ENCODE data around the gene SMYD5.
A peak's percentile ranks its signal among the peaks of the same experiment; 100 is the strongest.

The SMYD5 gene

DNA sequence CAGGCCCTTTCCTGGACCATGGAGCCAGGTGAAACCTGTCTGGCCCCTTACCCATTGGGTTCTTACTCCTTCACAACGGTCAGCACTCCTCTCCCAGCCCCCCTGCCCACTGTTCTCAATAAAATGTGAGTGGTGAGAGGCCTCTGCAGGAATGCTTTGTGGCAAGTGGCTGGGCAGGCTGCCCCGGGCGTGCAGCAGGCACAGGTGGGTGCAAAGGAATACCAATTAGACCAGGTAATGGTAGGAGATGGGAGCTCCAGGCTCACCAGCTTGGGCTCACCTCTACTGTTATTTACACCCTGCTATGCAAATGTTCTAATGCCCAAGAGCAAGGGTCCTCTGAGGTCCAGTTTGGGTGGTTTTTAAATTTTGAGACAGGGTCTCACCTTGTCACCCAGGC, 13.0 kb downstream of the SMYD5 start:
- no peak overlapping the region for H3K4me3 ChIP-seq (ENCODE audit: extremely low read depth, insufficient read depth, low read length, poor library complexity, severe bottlenecking)
- peaks cover 66% of the 10 kb centered on the region for H3K36me3 ChIP-seq (ENCODE audit: control insufficient read depth, insufficient read depth, low read length)
- no peaks in the 10 kb centered on the region for H3K9me3 ChIP-seq (ENCODE audit: control insufficient read depth, low read length)
- no peaks in the 10 kb centered on the region for H3K4me1 ChIP-seq (ENCODE audit: control insufficient read depth, insufficient read depth, low read length, poor library complexity, severe bottlenecking)
- no peak overlapping the region for H3K27ac ChIP-seq (ENCODE audit: low read depth, low read length, severe bottlenecking)
- WGBS, 2 experiments (ENCODE audit: insufficient coverage in 2 of 2): 79 to 83% methylated on average over 1 to 3 of the region's 3 CpGs

DNA sequence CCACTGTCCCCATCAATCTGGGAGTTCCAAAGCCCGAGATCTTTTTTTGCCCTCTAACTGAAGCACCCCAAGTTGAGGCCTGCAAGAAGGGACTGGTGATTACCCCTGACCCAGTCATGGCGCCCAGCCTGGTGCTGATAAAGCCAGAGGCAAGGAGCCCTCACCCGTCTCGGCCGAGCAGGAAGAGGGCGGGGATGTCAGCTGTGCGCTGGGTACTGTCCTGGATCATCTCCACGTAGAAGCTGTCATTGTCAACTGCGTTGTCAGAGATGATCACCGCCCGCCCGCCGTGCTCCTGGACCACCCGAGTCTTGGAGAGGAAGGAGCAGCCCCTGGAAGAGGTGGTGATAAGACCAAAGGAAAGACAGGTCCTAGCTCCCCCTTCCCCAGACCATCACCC, 14.6 kb downstream of the SMYD5 start:
- Histone ChIP-seq H3K4me3 (ENCODE audit: extremely low read depth, insufficient read depth, low read length, poor library complexity, severe bottlenecking) (no peak overlapping the region), H3K36me3 (ENCODE audit: control insufficient read depth, insufficient read depth, low read length) (peaks cover 51% of the 10 kb centered on the region), H3K27ac (ENCODE audit: low read depth, low read length, severe bottlenecking) (no peak overlapping the region), H3K4me1 (ENCODE audit: control insufficient read depth, insufficient read depth, low read length, poor library complexity, severe bottlenecking) (no peaks in the 10 kb centered on the region), H3K9me3 (ENCODE audit: control insufficient read depth, low read length) (no peaks in the 10 kb centered on the region)
- 87 to 95% methylated on average over 9 to 12 of the region's 14 CpGs for WGBS, 2 experiments (ENCODE audit: insufficient coverage in 2 of 2)

DNA sequence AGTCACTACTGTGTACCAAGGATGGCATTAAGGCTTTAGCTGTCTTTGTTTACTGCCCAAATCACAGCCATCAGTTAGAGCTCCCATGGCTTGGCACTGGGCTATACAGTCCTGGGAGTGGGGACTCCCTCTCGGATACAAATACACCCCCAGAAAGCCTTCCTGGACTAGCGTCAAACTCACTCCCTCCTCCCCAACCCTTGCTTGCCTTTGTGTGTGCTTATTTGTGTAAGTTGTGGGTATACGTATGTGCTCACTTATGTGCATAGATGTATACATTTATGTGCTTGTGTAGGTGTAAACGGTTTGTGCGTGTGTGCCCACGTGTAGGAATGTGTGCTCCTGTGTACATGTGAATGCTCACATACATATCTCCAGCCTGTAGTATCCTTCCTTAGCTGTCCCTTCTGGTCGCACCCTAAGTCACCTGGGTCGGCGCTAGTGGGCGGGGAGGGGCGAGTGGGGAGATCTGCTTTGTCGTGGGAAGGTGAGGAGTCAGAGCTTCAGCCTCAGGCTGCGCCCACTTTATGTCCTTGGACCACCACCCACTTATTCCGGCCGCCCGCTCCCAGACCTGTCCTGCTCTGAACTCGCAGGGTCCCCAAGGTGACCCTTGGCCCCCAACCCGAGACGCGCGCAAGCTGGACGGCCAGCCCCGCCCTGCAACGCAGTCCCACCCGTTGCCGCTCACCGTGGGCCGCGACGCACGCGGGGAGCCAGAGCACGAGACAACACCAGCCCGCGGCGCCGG, 18.5 kb downstream of the SMYD5 start:
- no peak overlapping the region for H3K27ac ChIP-seq (ENCODE audit: low read depth, low read length, severe bottlenecking)
- H3K4me3 ChIP-seq (ENCODE audit: extremely low read depth, insufficient read depth, low read length, poor library complexity, severe bottlenecking): peak overlapping the region; percentile 95
- 0% methylated on average over 10 to 22 of the region's 37 CpGs for WGBS, 2 experiments (ENCODE audit: insufficient coverage in 2 of 2)

DNA sequence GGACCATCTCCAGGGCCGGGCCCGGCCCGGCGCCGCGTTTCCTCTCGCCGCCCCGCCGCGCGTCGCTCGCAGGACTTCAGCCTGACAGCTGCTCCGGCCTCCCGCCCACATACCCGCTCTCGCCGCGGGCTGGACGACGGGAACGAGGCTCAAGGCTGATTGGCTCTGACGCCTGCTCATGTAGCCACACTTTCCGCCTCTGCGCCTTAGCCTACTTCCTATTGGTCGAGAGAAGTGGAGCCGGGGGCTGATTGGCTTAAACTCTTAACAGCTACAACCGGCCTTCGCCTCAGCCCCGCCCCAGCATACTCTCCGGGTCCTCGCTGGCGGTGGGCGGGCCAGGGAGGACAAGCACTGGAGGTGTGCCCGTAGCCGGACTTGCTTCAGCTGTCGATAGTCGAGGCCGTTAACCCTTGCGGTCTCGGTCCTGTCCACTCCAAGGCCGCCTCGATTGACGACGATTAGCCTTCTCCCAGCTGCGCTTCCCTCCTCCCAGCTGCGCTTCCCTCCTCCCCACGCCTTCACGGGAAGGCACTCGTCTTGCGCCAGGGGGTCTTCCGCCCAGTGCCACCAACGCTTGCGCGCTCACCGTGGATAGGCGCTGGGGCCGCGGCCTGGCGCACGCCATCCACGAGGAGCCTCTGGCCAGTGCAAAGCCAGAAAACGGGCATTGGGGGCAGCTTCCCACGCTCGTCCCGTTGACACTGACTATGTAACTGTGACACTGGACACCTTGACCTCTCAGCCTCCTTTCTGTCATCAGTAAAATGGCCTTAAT, 19.3 kb downstream of the SMYD5 start, which contains the start of gene PRADC1:
Gene PRADC1 (minus strand): TSS at position 86 of the 778 bp plus-strand sequence. CDS start 79 bp downstream, at position 7.
- peak within 1 kb of the TSS; percentile 95 for H3K4me3 ChIP-seq (ENCODE audit: extremely low read depth, insufficient read depth, low read length, poor library complexity, severe bottlenecking)
- H3K9me3 ChIP-seq (ENCODE audit: control insufficient read depth, low read length): no peaks in the 10 kb centered on the region
- peak within 1 kb of the TSS; percentile 87 for H3K27ac ChIP-seq (ENCODE audit: low read depth, low read length, severe bottlenecking)
- H3K36me3 ChIP-seq (ENCODE audit: control insufficient read depth, insufficient read depth, low read length): peaks cover 38% of the 10 kb centered on the region
- WGBS, 2 experiments (ENCODE audit: insufficient coverage in 2 of 2): 0% methylated on average over 58 to 66 of the region's 67 CpGs
- peaks cover 12% of the 10 kb centered on the region for H3K4me1 ChIP-seq (ENCODE audit: control insufficient read depth, insufficient read depth, low read length, poor library complexity, severe bottlenecking)

More for the DNA sequence above, 18.5 kb downstream of the SMYD5 start:
- H3K9me3 ChIP-seq (ENCODE audit: control insufficient read depth, low read length): no peaks in the 10 kb centered on the region
- peaks cover 12% of the 10 kb centered on the region for H3K4me1 ChIP-seq (ENCODE audit: control insufficient read depth, insufficient read depth, low read length, poor library complexity, severe bottlenecking)
- H3K36me3 ChIP-seq (ENCODE audit: control insufficient read depth, insufficient read depth, low read length): peaks cover 44% of the 10 kb centered on the region

- H3K4me3 ChIP-seq (ENCODE audit: extremely low read depth, insufficient read depth, low read length, poor library complexity, severe bottlenecking): peak within 1 kb of the TSS; percentile 95
Observed at GRCh38 chr2:73233932-73234832, 20.1 kb downstream of the SMYD5 start, which contains the start of gene CCT7. Gene CCT7 (plus strand): TSS chr2:73234308. CDS start chr2:73234379, 71 bp downstream.

GRCh38 chr2:73235315-73236028, 21.4 kb downstream of the SMYD5 start:
- Histone ChIP-seq H3K4me1 (ENCODE audit: control insufficient read depth, insufficient read depth, low read length, poor library complexity, severe bottlenecking) (peaks cover 14% of the 10 kb centered on the region), H3K36me3 (ENCODE audit: control insufficient read depth, insufficient read depth, low read length) (peaks cover 46% of the 10 kb centered on the region), H3K27ac (ENCODE audit: low read depth, low read length, severe bottlenecking) (no peak overlapping the region), H3K9me3 (ENCODE audit: control insufficient read depth, low read length) (no peaks in the 10 kb centered on the region), H3K4me3 (ENCODE audit: extremely low read depth, insufficient read depth, low read length, poor library complexity, severe bottlenecking) (peak overlapping the region; percentile 95)
- WGBS, 2 experiments (ENCODE audit: insufficient coverage in 2 of 2): 75 to 78% methylated on average over 11 of the region's 11 CpGs

More at GRCh38 chr2:73233932-73234832, 20.1 kb downstream of the SMYD5 start, which contains the start of gene CCT7:
- Histone ChIP-seq H3K9me3 (ENCODE audit: control insufficient read depth, low read length) (no peaks in the 10 kb centered on the region), H3K27ac (ENCODE audit: low read depth, low read length, severe bottlenecking) (peak within 1 kb of the TSS; percentile 87), H3K4me1 (ENCODE audit: control insufficient read depth, insufficient read depth, low read length, poor library complexity, severe bottlenecking) (peaks cover 14% of the 10 kb centered on the region), H3K36me3 (ENCODE audit: control insufficient read depth, insufficient read depth, low read length) (peaks cover 42% of the 10 kb centered on the region)
- WGBS, 2 experiments (ENCODE audit: insufficient coverage in 2 of 2): 0% methylated on average over 48 to 51 of the region's 69 CpGs

- Histone ChIP-seq H3K9me3 (ENCODE audit: control insufficient read depth, low read length) (no peaks in the 10 kb centered on the region), H3K4me3 (ENCODE audit: extremely low read depth, insufficient read depth, low read length, poor library complexity, severe bottlenecking) (no peak overlapping the region), H3K27ac (ENCODE audit: low read depth, low read length, severe bottlenecking) (no peak overlapping the region), H3K36me3 (ENCODE audit: control insufficient read depth, insufficient read depth, low read length) (peaks cover 60% of the 10 kb centered on the region), H3K4me1 (ENCODE audit: control insufficient read depth, insufficient read depth, low read length, poor library complexity, severe bottlenecking) (peaks cover 14% of the 10 kb centered on the region)
- 89 to 100% methylated on average over 1 of the region's 1 CpG for WGBS, 2 experiments (ENCODE audit: insufficient coverage in 2 of 2)
Observed at GRCh38 chr2:73237168-73237567, 23.1 kb downstream of the SMYD5 start.

- WGBS, 2 experiments (ENCODE audit: insufficient coverage in 2 of 2): 71% methylated on average over 1 of the region's 3 CpGs; no CpG with 5 or more reads in 1 of the 2 experiments
- H3K4me1 ChIP-seq (ENCODE audit: control insufficient read depth, insufficient read depth, low read length, poor library complexity, severe bottlenecking): peaks cover 18% of the 10 kb centered on the region
- no peak overlapping the region for H3K27ac ChIP-seq (ENCODE audit: low read depth, low read length, severe bottlenecking)
- peaks cover 68% of the 10 kb centered on the region for H3K36me3 ChIP-seq (ENCODE audit: control insufficient read depth, insufficient read depth, low read length)
- no peaks in the 10 kb centered on the region for H3K9me3 ChIP-seq (ENCODE audit: control insufficient read depth, low read length)
- no peak overlapping the region for H3K4me3 ChIP-seq (ENCODE audit: extremely low read depth, insufficient read depth, low read length, poor library complexity, severe bottlenecking)
Observed at GRCh38 chr2:73238149-73238548, 24.1 kb downstream of the SMYD5 start.

GRCh38 chr2:73238976-73239375, 24.9 kb downstream of the SMYD5 start:
- 90 to 100% methylated on average over 1 of the region's 1 CpG for WGBS, 2 experiments (ENCODE audit: insufficient coverage in 2 of 2)
- Histone ChIP-seq H3K4me3 (ENCODE audit: extremely low read depth, insufficient read depth, low read length, poor library complexity, severe bottlenecking) (no peak overlapping the region), H3K4me1 (ENCODE audit: control insufficient read depth, insufficient read depth, low read length, poor library complexity, severe bottlenecking) (peaks cover 18% of the 10 kb centered on the region), H3K27ac (ENCODE audit: low read depth, low read length, severe bottlenecking) (no peak overlapping the region), H3K9me3 (ENCODE audit: control insufficient read depth, low read length) (no peaks in the 10 kb centered on the region), H3K36me3 (ENCODE audit: control insufficient read depth, insufficient read depth, low read length) (peaks cover 76% of the 10 kb centered on the region)

All from mesodermal cell (in vitro differentiated cells).